Stimulated activated CD4-positive, alpha-beta T cell treated with anti-CD3 and anti-CD28 coated beads, TNF-alpha, amount 100 ng/mL, for 24 hours (primary cell): ENCODE results near the gene GUCY1B1.
"Not testable (repeated sequence)": the region's sequence is repeated elsewhere in the genome, so short reads cannot be mapped to it uniquely, and the experiment has no call there.

ENCODE experiments used
- DNase-seq, 3 experiments: peaks; one replicate each; pipeline ENCODE4 v3.0.0-alpha.2; 2020; ENCODE audit warnings: low read depth in 3 of 3

Gene GUCY1B1

GRCh38 chr4:155761916-155762315, 3.1 kb downstream of the GUCY1B1 start:
- DNase-seq, result no peak

GRCh38 chr4:155762334-155762733, 3.5 kb downstream of the GUCY1B1 start:
- DNase-seq, result no peak

- DNase-seq, result no peak
Observed at GRCh38 chr4:155763551-155763950, 4.7 kb downstream of the GUCY1B1 start.

- DNase-seq, result no peak
Observed at GRCh38 chr4:155765149-155765548, 6.3 kb downstream of the GUCY1B1 start.

- DNase-seq, result no peak
Observed at GRCh38 chr4:155766622-155767021, 7.8 kb downstream of the GUCY1B1 start.

GRCh38 chr4:155768370-155768769, 9.5 kb downstream of the GUCY1B1 start:
- DNase-seq, result no peak

GRCh38 chr4:155769090-155769489, 10.3 kb downstream of the GUCY1B1 start:
- DNase-seq, result no peak

GRCh38 chr4:155772459-155773195, 13.8 kb downstream of the GUCY1B1 start:
- no peak for DNase-seq

- DNase-seq, result no peak
Observed at GRCh38 chr4:155773196-155773800, 14.5 kb downstream of the GUCY1B1 start.

GRCh38 chr4:155774033-155774432, 15.2 kb downstream of the GUCY1B1 start:
- DNase-seq, result no peak

- DNase-seq, result no peak
Observed at GRCh38 chr4:155777971-155778735, 19.3 kb downstream of the GUCY1B1 start.

GRCh38 chr4:155780775-155781174, 22.0 kb downstream of the GUCY1B1 start:
- no peak for DNase-seq

GRCh38 chr4:155781249-155781831, 22.5 kb downstream of the GUCY1B1 start:
- no peak for DNase-seq

GRCh38 chr4:155784637-155785036, 25.8 kb downstream of the GUCY1B1 start:
- no peak for DNase-seq

GRCh38 chr4:155785828-155786227, 27.0 kb downstream of the GUCY1B1 start:
- no peak for DNase-seq

GRCh38 chr4:155787113-155787710, 28.4 kb downstream of the GUCY1B1 start:
- DNase-seq, result no peak

- DNase-seq, result no peak
Observed at GRCh38 chr4:155789391-155789790, 30.6 kb downstream of the GUCY1B1 start.

- DNase-seq, result no peak
Observed at GRCh38 chr4:155789982-155790381, 31.2 kb downstream of the GUCY1B1 start.

GRCh38 chr4:155794589-155795236, 35.9 kb downstream of the GUCY1B1 start:
- DNase-seq, result no peak

- DNase-seq, result no peak
Observed at GRCh38 chr4:155795991-155796390, 37.2 kb downstream of the GUCY1B1 start.

GRCh38 chr4:155797581-155797980, 38.8 kb downstream of the GUCY1B1 start:
- DNase-seq, result not testable (repeated sequence)
